Esophagus squamous epithelium (tissue), 4 donors: ENCODE data around the gene ZNF559.

ENCODE experiments used
- POLR2A ChIP-seq, 4 donors: fragments of 450-650 bp; IDR thresholded peaks; one replicate each; pipeline ENCODE4 v1.6.1; 2017; ENCODE audit warnings: antibody characterized with exemption in 4 of 4, mild to moderate bottlenecking in 4 of 4, moderate library complexity in 3 of 4
- TF ChIP-seq, protein P1 (sequence below), 6 experiments: fragments of 450-650 bp in 4 of 6; fragments of 200-600 bp in 2 of 6; sonication (generic) in 2 of 6; IDR thresholded peaks; one replicate each; pipeline ENCODE4 v1.5.1; 2016 to 2019; ENCODE audit warnings: antibody characterized with exemption in 6 of 6, mild to moderate bottlenecking in 4 of 6, moderate library complexity in 4 of 6

DNA sequence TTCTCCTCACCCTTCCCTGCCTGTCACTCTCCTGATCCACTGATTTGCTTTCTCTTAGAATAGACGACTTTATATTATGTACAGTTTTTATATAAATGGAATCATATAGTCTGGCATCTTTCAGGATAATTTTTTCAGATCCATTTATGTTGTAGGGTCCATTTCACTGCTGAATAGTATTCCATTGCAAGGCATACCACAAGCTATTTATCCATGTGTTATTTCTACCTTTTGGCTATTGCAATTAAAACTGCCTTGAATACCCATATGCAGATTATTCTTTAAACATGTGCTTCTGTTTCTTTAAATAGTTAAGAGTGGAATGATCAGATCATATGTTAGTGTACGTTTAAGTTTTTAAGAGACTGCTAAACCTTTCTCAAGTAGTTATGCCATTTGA is 21.0 kb downstream of the ZNF559 start:
- TF ChIP-seq, protein P1, sequence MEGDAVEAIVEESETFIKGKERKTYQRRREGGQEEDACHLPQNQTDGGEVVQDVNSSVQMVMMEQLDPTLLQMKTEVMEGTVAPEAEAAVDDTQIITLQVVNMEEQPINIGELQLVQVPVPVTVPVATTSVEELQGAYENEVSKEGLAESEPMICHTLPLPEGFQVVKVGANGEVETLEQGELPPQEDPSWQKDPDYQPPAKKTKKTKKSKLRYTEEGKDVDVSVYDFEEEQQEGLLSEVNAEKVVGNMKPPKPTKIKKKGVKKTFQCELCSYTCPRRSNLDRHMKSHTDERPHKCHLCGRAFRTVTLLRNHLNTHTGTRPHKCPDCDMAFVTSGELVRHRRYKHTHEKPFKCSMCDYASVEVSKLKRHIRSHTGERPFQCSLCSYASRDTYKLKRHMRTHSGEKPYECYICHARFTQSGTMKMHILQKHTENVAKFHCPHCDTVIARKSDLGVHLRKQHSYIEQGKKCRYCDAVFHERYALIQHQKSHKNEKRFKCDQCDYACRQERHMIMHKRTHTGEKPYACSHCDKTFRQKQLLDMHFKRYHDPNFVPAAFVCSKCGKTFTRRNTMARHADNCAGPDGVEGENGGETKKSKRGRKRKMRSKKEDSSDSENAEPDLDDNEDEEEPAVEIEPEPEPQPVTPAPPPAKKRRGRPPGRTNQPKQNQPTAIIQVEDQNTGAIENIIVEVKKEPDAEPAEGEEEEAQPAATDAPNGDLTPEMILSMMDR (IDR thresholded peaks at IDR 0.05) = no peak
- no peak for TF ChIP-seq POLR2A (IDR thresholded peaks at IDR 0.05)
